GM12878 (cell line): Measurements from ENCODE around the gene LHFPL2. TPM values are rescaled to one million over a fixed set of nuclear protein-coding genes. Genes with fewer than 3 reads are reported as not detected.
A peak's percentile ranks its signal among the peaks of the same experiment; 100 is the strongest.

Source experiments
- BCL11A ChIP-seq: IDR thresholded peaks from 2 replicates; pipeline ENCODE4 v1.6.1; 2011; ENCODE audit warnings: low read depth, low read length
- CBFB ChIP-seq: IDR thresholded peaks from 2 replicates; pipeline ENCODE4 v1.6.1; 2016; ENCODE audit warnings: antibody characterized with exemption, low read depth
- EGR1 ChIP-seq, 2 experiments: IDR thresholded peaks; 1 replicate in 1 of 2; 2 replicates in 1 of 2; pipeline ENCODE4 v1.6.1; 2011 to 2012; ENCODE audit warnings: low read depth in 2 of 2, low read length in 2 of 2, borderline replicate concordance in 1 of 2, mild to moderate bottlenecking in 1 of 2, moderate library complexity in 1 of 2
- ESRRA ChIP-seq: IDR thresholded peaks from 2 replicates; pipeline ENCODE4 v1.6.1; 2012; ENCODE audit warnings: mild to moderate bottlenecking, low read length, improper control_type of control experiment
- EZH2 ChIP-seq: IDR thresholded peaks from 2 replicates; pipeline ENCODE4 v1.6.1; 2012; ENCODE audit warnings: low read depth, mild to moderate bottlenecking, control low read depth, inconsistent platforms, low read length, borderline replicate concordance; ENCODE audit not compliant: control insufficient read depth
- HCFC1 ChIP-seq: fragments of 150-350 bp; IDR thresholded peaks from 2 replicates; pipeline ENCODE4 v1.6.1; 2014; ENCODE audit warnings: low read length
- IKZF1 ChIP-seq: fragments of 450-650 bp; conservative IDR thresholded peaks from 2 replicates; pipeline ENCODE4 v1.6.1; 2017; ENCODE audit warnings: antibody characterized with exemption, mild to moderate bottlenecking
- KLF5 ChIP-seq: fragments of 450-650 bp; IDR thresholded peaks from 2 replicates; pipeline ENCODE4 v1.6.1; 2014; ENCODE audit warnings: mild to moderate bottlenecking; ENCODE audit not compliant: partially characterized antibody
- MTA3 ChIP-seq: IDR thresholded peaks from 2 replicates; pipeline ENCODE4 v1.6.1; 2012; ENCODE audit warnings: low read length, inconsistent platforms, borderline replicate concordance
- MYB ChIP-seq: fragments of 150-350 bp; IDR thresholded peaks from 2 replicates; pipeline ENCODE4 v1.6.1; 2014; ENCODE audit warnings: mild to moderate bottlenecking, low read depth, low read length, borderline replicate concordance
- NBN ChIP-seq: fragments of 450-650 bp; IDR thresholded peaks from 2 replicates; pipeline ENCODE4 v1.6.1; 2016
- RCOR1 ChIP-seq: conservative IDR thresholded peaks from 2 replicates; pipeline ENCODE4 v1.6.1; 2012; ENCODE audit warnings: low read depth, low read length, improper control_type of control experiment
- REST ChIP-seq: IDR thresholded peaks from 2 replicates; pipeline ENCODE4 v1.6.1; 2012; ENCODE audit warnings: mild to moderate bottlenecking, low read depth, low read length
- SREBF1 ChIP-seq: IDR thresholded peaks from 2 replicates; pipeline ENCODE4 v1.6.1; 2012; ENCODE audit warnings: mild to moderate bottlenecking, low read length
- STAT1 ChIP-seq: fragments of 450-650 bp; conservative IDR thresholded peaks from 2 replicates; pipeline ENCODE4 v1.6.1; 2014; ENCODE audit warnings: antibody characterized with exemption, mild to moderate bottlenecking
- YY1 ChIP-seq: IDR thresholded peaks from 2 replicates; pipeline ENCODE4 v1.6.1; 2011; ENCODE audit warnings: low read depth, mild to moderate bottlenecking, low read length
- ZNF687 ChIP-seq: fragments of 450-650 bp; IDR thresholded peaks from 2 replicates; pipeline ENCODE4 v1.6.1; 2017; ENCODE audit warnings: mild to moderate bottlenecking, moderate library complexity
- ZZZ3 ChIP-seq: IDR thresholded peaks from 2 replicates; pipeline ENCODE4 v1.6.1; 2011; ENCODE audit warnings: low read depth; ENCODE audit not compliant: control insufficient read depth, insufficient read length
- polyA plus RNA-seq, 11 experiments: library from polyadenylated mRNA; depleted of rRNA in 4 of 11; unstranded in 6 of 11; stranded (reverse) in 5 of 11; fragments of >200 nt; fragmentation: Nextera tagmentation in 4 of 11; fragmentation: Illumina TruSeq in 1 of 11; extraction: Ambion mirVana in 4 of 11; extraction: Trizol in 1 of 11; gene quantifications; 1 replicate in 1 of 11; 2 replicates in 10 of 11; pipeline versions ENCODE4 v1.2.1 to v1.2.3, GENCODE V29; 2011 to 2016; ENCODE audit warnings: inconsistent platforms in 2 of 11, missing spikeins in 2 of 11, low read depth in 1 of 11
- total RNA-seq, 4 experiments: library from RNA; depleted of rRNA in 3 of 4; stranded (reverse); fragments of >200 nt in 3 of 4; fragmentation: Illumina TruSeq in 1 of 4; extraction: Trizol in 1 of 4; gene quantifications; 2 replicates each; pipeline versions ENCODE4 v1.2.1 to v1.2.3, GENCODE V29; 2013 to 2021
- TF ChIP-seq, protein P1 (sequence below): IDR thresholded peaks from 2 replicates; pipeline ENCODE4 v1.6.1; 2012; ENCODE audit warnings: low read depth, low read length, improper control_type of control experiment
- TF ChIP-seq, protein P2 (sequence below): IDR thresholded peaks from 2 replicates; pipeline ENCODE4 v1.6.1; 2012; ENCODE audit warnings: low read depth, low read length, improper control_type of control experiment

The LHFPL2 gene
- total and polyA plus RNA-seq, 10 of the 15 experiments (the other 5 are each of a cell fraction or from before 2014, with no cell fraction given): 4.1 to 21.8 (median 12.5) TPM

- TF ChIP-seq ZNF687 (no peak), BCL11A (0 out of 2 replicates have a peak, but pooled peaks have one; percentile 11), YY1 (no peak), KLF5 (no peak), MYB (no peak), CBFB (peak; percentile 76; the same call in 1 of the 2 replicates), ESRRA (no peak), HCFC1 (no peak), IKZF1 (peak; percentile 66), STAT1 (no peak), NBN (0 out of 2 replicates have a peak, but pooled peaks have one; percentile 61), SREBF1 (no peak), EGR1 (IDR thresholded peaks at IDR 0.05; ENCODE audit: borderline replicate concordance in 1 of 2, low read depth in 2 of 2, low read length in 2 of 2) (no peak), ZZZ3 (no peak), MTA3 (no peak), REST (no peak), RCOR1 (no peak), EZH2 (no peak)
- TF ChIP-seq, protein P1, sequence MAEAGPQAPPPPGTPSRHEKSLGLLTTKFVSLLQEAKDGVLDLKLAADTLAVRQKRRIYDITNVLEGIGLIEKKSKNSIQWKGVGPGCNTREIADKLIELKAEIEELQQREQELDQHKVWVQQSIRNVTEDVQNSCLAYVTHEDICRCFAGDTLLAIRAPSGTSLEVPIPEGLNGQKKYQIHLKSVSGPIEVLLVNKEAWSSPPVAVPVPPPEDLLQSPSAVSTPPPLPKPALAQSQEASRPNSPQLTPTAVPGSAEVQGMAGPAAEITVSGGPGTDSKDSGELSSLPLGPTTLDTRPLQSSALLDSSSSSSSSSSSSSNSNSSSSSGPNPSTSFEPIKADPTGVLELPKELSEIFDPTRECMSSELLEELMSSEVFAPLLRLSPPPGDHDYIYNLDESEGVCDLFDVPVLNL: no peak
- TF ChIP-seq, protein P2, sequence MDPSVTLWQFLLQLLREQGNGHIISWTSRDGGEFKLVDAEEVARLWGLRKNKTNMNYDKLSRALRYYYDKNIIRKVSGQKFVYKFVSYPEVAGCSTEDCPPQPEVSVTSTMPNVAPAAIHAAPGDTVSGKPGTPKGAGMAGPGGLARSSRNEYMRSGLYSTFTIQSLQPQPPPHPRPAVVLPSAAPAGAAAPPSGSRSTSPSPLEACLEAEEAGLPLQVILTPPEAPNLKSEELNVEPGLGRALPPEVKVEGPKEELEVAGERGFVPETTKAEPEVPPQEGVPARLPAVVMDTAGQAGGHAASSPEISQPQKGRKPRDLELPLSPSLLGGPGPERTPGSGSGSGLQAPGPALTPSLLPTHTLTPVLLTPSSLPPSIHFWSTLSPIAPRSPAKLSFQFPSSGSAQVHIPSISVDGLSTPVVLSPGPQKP: no peak
Observed at GRCh38 chr5:78483809-78484521, 164.6 kb downstream of the LHFPL2 start (continued).
